Measurements from ENCODE around the gene DGAT2.
"Not testable (repeated sequence)": the region's sequence is repeated elsewhere in the genome, so short reads cannot be mapped to it uniquely, and the experiment has no call there.

The DGAT2 gene

GRCh38 chr11:75768112-75768908, at the start of gene DGAT2:
Gene DGAT2, plus strand, starts transcription at chr11:75768778. Its CDS starts 214 bp downstream, at chr11:75768992.
- DNase-seq, result peak; percentile 74

GRCh38 chr11:75719340-75720239, 49.0 kb upstream of the DGAT2 start:
- no peak for DNase-seq

- DNase-seq, result no peak
These were observed 47.9 kb upstream of the DGAT2 start for GRCh38 chr11:75720639-75721038.

GRCh38 chr11:75721852-75722668, 46.5 kb upstream of the DGAT2 start:
- no peak for DNase-seq

GRCh38 chr11:75722669-75723042, 45.9 kb upstream of the DGAT2 start:
- no peak for DNase-seq

- DNase-seq, result no peak
These were observed 42.8 kb upstream of the DGAT2 start for GRCh38 chr11:75725547-75726320.

- no peak for DNase-seq
These were observed 39.6 kb upstream of the DGAT2 start for GRCh38 chr11:75728992-75729391.

- DNase-seq, result no peak
These were observed 37.5 kb upstream of the DGAT2 start for GRCh38 chr11:75731095-75731494.

GRCh38 chr11:75733071-75733430, 35.5 kb upstream of the DGAT2 start:
- DNase-seq, result no peak

GRCh38 chr11:75733431-75734107, 35.0 kb upstream of the DGAT2 start:
- no peak for DNase-seq

- no peak for DNase-seq
These were observed 33.9 kb upstream of the DGAT2 start for GRCh38 chr11:75734491-75735180.

- no peak for DNase-seq
These were observed 33.3 kb upstream of the DGAT2 start for GRCh38 chr11:75735181-75735845.

GRCh38 chr11:75737314-75737713, 31.3 kb upstream of the DGAT2 start:
- no peak for DNase-seq

GRCh38 chr11:75740681-75741080, 27.9 kb upstream of the DGAT2 start:
- no peak for DNase-seq

GRCh38 chr11:75743159-75743558, 25.4 kb upstream of the DGAT2 start:
- DNase-seq, result not testable (repeated sequence)

GRCh38 chr11:75743711-75744563, 24.6 kb upstream of the DGAT2 start:
- DNase-seq, result no peak

- DNase-seq, result no peak
These were observed 22.8 kb upstream of the DGAT2 start for GRCh38 chr11:75745807-75746206.

GRCh38 chr11:75748729-75749273, 19.8 kb upstream of the DGAT2 start:
- not testable (repeated sequence) for DNase-seq

- not testable (repeated sequence) for DNase-seq
These were observed 13.6 kb upstream of the DGAT2 start for GRCh38 chr11:75754933-75755332.
